Skeletal muscle satellite cell (primary cell): ENCODE results near the gene PLCG1.

Experiments used
- H3K27me3 ChIP-seq: 2 replicates; pipeline ENCODE4 v1.7.0; 2013; ENCODE audit warnings: low read length; ENCODE audit not compliant: control insufficient read depth, insufficient read depth
- H3K36me3 ChIP-seq: 2 replicates; pipeline ENCODE4 v1.7.0; 2013; ENCODE audit warnings: mild to moderate bottlenecking, control low read depth, low read length; ENCODE audit not compliant: insufficient read depth
- H3K4me1 ChIP-seq: 2 replicates; pipeline ENCODE4 v1.7.0; 2013; ENCODE audit warnings: low read length; ENCODE audit not compliant: control insufficient read depth, insufficient read depth
- H3K4me2 ChIP-seq: 2 replicates; pipeline ENCODE4 v1.7.0; 2013; ENCODE audit warnings: mild to moderate bottlenecking, low read length
- H3K4me3 ChIP-seq: 2 replicates; pipeline ENCODE4 v1.7.0; 2013; ENCODE audit warnings: low read length
- H3K9ac ChIP-seq: 2 replicates; pipeline ENCODE4 v1.7.0; 2013; ENCODE audit warnings: mild to moderate bottlenecking, low read depth, low read length, moderate library complexity
- H3K9me3 ChIP-seq: replicated peaks from 2 replicates; pipeline ENCODE4 v1.7.0; 2013; ENCODE audit warnings: mild to moderate bottlenecking, control low read depth, low read length

PLCG1 gene

GRCh38 chr20:41148942-41149341 is 11.6 kb downstream of the PLCG1 start:
- Histone ChIP-seq H3K4me2 (no peak overlapping the region), H3K4me1 (peaks cover 42% of the 10 kb centered on the region), H3K9me3 (no peaks in the 10 kb centered on the region), H3K4me3 (no peak overlapping the region), H3K27me3 (no peaks in the 10 kb centered on the region), H3K9ac (no peak overlapping the region), H3K36me3 (no peaks in the 10 kb centered on the region)

GRCh38 chr20:41150664-41151063 is 13.3 kb downstream of the PLCG1 start:
- H3K27me3 ChIP-seq: no peaks in the 10 kb centered on the region
- no peak overlapping the region for H3K9ac ChIP-seq
- H3K4me2 ChIP-seq: no peak overlapping the region
- no peak overlapping the region for H3K4me3 ChIP-seq
- peaks cover 6% of the 10 kb centered on the region for H3K36me3 ChIP-seq
- H3K9me3 ChIP-seq: no peaks in the 10 kb centered on the region
- peaks cover 46% of the 10 kb centered on the region for H3K4me1 ChIP-seq

DNA sequence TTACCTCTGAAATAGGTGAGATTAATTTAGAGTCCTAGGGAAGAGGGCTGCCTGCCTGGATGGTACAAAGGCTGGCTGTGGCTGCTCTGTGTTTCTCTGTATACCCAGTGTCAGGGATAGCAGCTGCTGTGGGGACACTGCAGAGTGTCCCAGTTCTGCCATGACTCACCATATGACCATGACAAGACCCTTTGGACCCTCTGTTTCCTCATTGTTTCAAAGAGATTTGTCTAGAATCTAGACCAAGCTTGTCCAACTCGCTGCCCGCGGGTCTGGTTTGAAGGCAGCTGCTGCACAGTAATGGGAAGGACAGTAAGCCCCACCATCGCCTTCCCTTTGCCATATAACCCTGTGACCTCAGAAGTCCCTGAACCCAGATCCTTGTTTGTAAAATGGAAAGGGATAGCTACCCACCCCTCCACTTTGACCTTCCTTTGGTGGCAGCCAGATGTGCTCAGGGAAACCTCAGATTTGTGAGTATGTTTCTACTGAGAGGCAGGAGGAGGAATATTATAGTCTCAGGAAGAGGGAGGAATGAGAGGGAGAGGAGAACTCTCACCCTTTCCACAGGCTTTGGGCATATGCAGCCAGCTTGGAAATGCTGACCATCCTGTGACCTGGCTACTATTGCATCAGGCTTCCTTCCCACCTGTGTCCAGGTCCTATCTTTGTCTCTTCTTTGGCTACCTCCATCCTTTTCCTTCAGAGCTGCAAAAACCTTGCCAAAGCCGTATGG is 14.0 kb downstream of the PLCG1 start:
- Histone ChIP-seq H3K4me3 (no peak overlapping the region), H3K27me3 (no peaks in the 10 kb centered on the region), H3K9me3 (no peaks in the 10 kb centered on the region), H3K36me3 (peaks cover 8% of the 10 kb centered on the region), H3K4me2 (no peak overlapping the region), H3K4me1 (peaks cover 39% of the 10 kb centered on the region), H3K9ac (no peak overlapping the region)

DNA sequence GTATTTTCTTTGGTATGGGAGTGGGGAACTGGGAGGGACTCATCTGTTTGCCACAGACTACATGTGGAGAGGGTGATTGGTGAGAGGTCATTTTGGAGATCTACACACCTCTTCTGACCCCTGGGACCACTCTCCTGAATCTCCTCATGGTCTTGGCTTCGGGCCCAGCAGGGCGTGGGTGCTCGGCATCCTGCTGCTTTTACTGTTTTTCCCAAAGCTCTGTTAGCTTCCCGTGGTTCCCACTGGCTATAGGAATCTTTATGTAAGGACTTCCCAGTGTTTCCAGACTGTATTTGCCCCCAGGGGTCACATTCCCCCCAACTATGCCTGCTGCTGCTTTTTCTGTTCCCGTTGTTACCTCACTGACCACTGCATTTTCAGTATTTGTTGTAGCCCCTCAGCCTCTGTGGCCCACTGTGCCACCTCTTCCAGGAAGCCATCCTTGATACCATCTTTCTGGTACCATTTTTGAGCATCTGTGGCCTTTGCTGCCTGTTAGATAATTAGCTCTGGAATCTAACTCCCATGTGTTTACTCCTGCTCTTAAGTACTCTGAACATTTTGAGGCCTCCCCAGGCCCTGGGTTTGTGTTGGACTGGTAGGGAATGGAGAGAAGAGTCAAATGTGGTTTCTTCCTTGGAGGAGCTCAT is 14.9 kb downstream of the PLCG1 start:
- H3K4me3 ChIP-seq: no peak overlapping the region
- H3K9me3 ChIP-seq: no peaks in the 10 kb centered on the region
- no peak overlapping the region for H3K4me2 ChIP-seq
- no peak overlapping the region for H3K9ac ChIP-seq
- peaks cover 8% of the 10 kb centered on the region for H3K36me3 ChIP-seq
- no peaks in the 10 kb centered on the region for H3K27me3 ChIP-seq
- peaks cover 38% of the 10 kb centered on the region for H3K4me1 ChIP-seq

- no peaks in the 10 kb centered on the region for H3K27me3 ChIP-seq
- peaks cover 13% of the 10 kb centered on the region for H3K36me3 ChIP-seq
- H3K9ac ChIP-seq: no peak overlapping the region
- H3K4me2 ChIP-seq: no peak overlapping the region
- no peak overlapping the region for H3K4me3 ChIP-seq
- peaks cover 28% of the 10 kb centered on the region for H3K4me1 ChIP-seq
- H3K9me3 ChIP-seq: no peaks in the 10 kb centered on the region
Measured at GRCh38 chr20:41154436-41155176, 17.3 kb downstream of the PLCG1 start.

DNA sequence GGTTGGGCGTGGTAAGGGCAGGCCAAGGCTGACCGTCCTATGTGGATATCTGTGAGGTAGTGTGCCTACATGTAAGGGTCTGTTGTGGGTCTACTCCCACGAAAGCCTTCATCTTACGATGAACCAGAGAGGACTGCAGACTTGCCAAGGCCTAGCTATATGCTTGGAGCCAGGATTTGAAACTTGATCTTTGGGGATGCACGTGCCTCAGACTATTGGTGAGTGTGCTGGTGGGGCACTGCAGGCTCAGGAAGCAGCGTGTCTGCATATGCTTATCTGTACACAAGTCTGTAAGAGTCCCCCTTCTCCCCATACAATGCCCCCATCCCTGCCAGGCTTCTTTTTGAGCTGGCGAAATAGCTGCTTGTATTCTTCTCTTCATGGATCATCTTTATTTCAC is 17.9 kb downstream of the PLCG1 start:
- Histone ChIP-seq H3K4me3 (no peak overlapping the region), H3K27me3 (no peaks in the 10 kb centered on the region), H3K36me3 (peaks cover 20% of the 10 kb centered on the region), H3K4me1 (peaks cover 21% of the 10 kb centered on the region), H3K4me2 (no peak overlapping the region), H3K9ac (no peak overlapping the region), H3K9me3 (no peaks in the 10 kb centered on the region)

DNA sequence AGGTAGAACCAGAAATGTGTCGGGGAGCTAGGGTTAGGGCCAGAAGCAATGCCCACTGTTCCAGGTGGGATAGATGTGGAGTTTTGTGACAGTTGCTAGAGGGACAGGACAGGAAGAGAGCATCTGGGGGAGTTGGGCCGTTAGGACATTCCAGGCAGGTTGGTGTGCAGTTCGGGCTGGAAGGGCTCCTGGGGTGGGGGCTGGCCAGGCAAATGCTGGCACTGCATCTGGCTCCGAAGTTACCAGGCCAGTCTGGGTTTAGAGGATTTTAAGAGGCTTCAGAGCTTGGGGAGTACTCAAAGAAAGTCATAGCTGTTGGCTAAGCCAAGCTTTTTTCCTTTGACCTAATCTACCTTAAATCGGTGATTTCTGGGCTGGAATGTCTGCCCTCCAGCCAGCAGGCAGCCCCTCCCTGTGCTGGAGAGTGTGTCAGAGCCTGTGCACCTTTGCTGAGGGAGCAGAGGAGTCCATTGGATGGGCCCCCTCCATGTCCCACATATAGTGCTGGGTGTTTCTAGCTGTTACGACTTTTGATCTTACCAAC is 20.8 kb downstream of the PLCG1 start:
- Histone ChIP-seq H3K9me3 (no peaks in the 10 kb centered on the region), H3K4me3 (no peak overlapping the region), H3K4me2 (no peak overlapping the region), H3K36me3 (peaks cover 36% of the 10 kb centered on the region), H3K9ac (no peak overlapping the region), H3K27me3 (no peaks in the 10 kb centered on the region), H3K4me1 (peaks cover 8% of the 10 kb centered on the region)

GRCh38 chr20:41159547-41159946 is 22.2 kb downstream of the PLCG1 start:
- Histone ChIP-seq H3K27me3 (no peaks in the 10 kb centered on the region), H3K9ac (no peak overlapping the region), H3K36me3 (peaks cover 50% of the 10 kb centered on the region), H3K9me3 (no peaks in the 10 kb centered on the region), H3K4me3 (no peak overlapping the region), H3K4me2 (no peak overlapping the region), H3K4me1 (peaks cover 4% of the 10 kb centered on the region)

DNA sequence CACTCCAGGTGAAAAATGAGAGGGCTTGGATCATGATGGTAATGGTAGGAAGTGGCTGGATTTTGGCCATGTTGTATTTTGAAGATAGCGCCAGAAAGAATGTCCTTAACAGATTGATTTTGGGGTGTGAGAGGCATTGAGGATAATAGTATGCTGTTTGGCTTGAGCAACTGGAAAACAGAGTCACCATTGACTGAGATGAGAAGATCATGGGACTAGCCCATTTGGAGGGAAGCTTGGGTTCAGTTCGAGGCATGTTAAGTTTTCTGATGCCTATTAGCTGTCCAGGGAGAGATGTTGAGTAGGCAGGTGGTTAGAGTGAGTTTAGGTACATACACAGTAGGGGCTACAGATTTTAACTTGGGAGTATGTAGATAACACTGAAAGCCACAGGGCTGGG is 23.3 kb downstream of the PLCG1 start:
- H3K4me1 ChIP-seq: no peaks in the 10 kb centered on the region

GRCh38 chr20:41161886-41162285 is 24.5 kb downstream of the PLCG1 start:
- Histone ChIP-seq H3K4me1 (no peaks in the 10 kb centered on the region), H3K4me2 (no peak overlapping the region), H3K27me3 (no peaks in the 10 kb centered on the region), H3K9me3 (no peaks in the 10 kb centered on the region), H3K4me3 (no peak overlapping the region), H3K36me3 (peaks cover 66% of the 10 kb centered on the region), H3K9ac (no peak overlapping the region)

More for the DNA sequence above, 23.3 kb downstream of the PLCG1 start:
- Histone ChIP-seq H3K9me3 (no peaks in the 10 kb centered on the region), H3K36me3 (peaks cover 55% of the 10 kb centered on the region), H3K9ac (no peak overlapping the region), H3K4me3 (no peak overlapping the region), H3K4me2 (no peak overlapping the region), H3K27me3 (no peaks in the 10 kb centered on the region)

DNA sequence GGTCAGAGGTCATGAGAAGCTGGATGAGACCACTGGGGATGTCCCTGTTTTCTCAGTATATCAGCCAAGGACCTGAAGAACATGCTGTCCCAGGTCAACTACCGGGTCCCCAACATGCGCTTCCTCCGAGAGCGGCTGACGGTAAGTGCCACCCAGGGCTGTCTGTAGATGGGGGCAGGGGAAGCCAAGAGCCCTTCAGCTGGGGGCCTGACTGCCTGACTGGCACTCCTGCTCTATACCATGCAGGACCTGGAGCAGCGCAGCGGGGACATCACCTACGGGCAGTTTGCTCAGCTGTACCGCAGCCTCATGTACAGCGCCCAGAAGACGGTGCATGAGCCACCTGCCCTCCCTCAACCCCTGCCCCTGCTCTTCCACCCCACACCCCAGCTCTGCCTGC is 25.1 kb downstream of the PLCG1 start:
- no peaks in the 10 kb centered on the region for H3K4me1 ChIP-seq
- H3K9me3 ChIP-seq: no peaks in the 10 kb centered on the region
- no peak overlapping the region for H3K4me3 ChIP-seq
- peaks cover 68% of the 10 kb centered on the region for H3K36me3 ChIP-seq
- H3K4me2 ChIP-seq: no peak overlapping the region
- H3K9ac ChIP-seq: no peak overlapping the region
- H3K27me3 ChIP-seq: no peaks in the 10 kb centered on the region
